GM23338 (cell line): ENCODE data around the gene TIMP4. TPM values are rescaled to one million over a fixed set of nuclear protein-coding genes. Genes with fewer than 3 reads are reported as not detected.

Source experiments
- ATAC-seq: fragments of 200-7000 bp; cut with Tn5 transposase; 3 replicates; pipeline ENCODE4 v1.9.1; 2020
- DNase-seq: peaks from one replicate; pipeline ENCODE4 v3.0.0-alpha.2; 2015; ENCODE audit warnings: low spot score
- H2AFZ ChIP-seq: fragments of 200-600 bp; sonication (generic); 2 replicates; pipeline ENCODE4 v1.8.0; 2016; ENCODE audit warnings: antibody characterized with exemption, mild to moderate bottlenecking, moderate library complexity
- H3F3A ChIP-seq: fragments of 200-600 bp; sonication (generic); replicated peaks from 2 replicates; pipeline ENCODE4 v1.8.0; 2017; ENCODE audit warnings: antibody characterized with exemption, mixed run types, low read depth
- H3K27ac ChIP-seq: fragments of 200-600 bp; sonication (generic); 2 replicates; pipeline ENCODE4 v1.6.1; 2016; ENCODE audit warnings: low read depth
- H3K27me3 ChIP-seq: fragments of 200-600 bp; sonication (generic); 2 replicates; pipeline ENCODE4 v1.8.0; 2016; ENCODE audit warnings: mild to moderate bottlenecking, mixed run types, moderate library complexity; ENCODE audit not compliant: insufficient read depth
- H3K36me3 ChIP-seq: fragments of 200-600 bp; sonication (generic); 2 replicates; pipeline ENCODE4 v1.8.0; 2016; ENCODE audit warnings: mild to moderate bottlenecking; ENCODE audit not compliant: insufficient read depth
- H3K4me1 ChIP-seq: fragments of 200-600 bp; sonication (generic); 2 replicates; pipeline ENCODE4 v1.8.0; 2016; ENCODE audit warnings: mild to moderate bottlenecking, moderate library complexity; ENCODE audit not compliant: insufficient read depth
- H3K4me2 ChIP-seq: fragments of 200-600 bp; sonication (generic); 2 replicates; pipeline ENCODE4 v1.7.1; 2017; ENCODE audit warnings: mixed run types
- H3K4me3 ChIP-seq: fragments of 200-600 bp; sonication (generic); 2 replicates; pipeline ENCODE4 v1.6.1; 2016; ENCODE audit warnings: mixed run types
- H3K79me2 ChIP-seq: fragments of 200-600 bp; sonication (generic); replicated peaks from 2 replicates; pipeline ENCODE4 v1.8.0; 2017; ENCODE audit warnings: mild to moderate bottlenecking; ENCODE audit not compliant: insufficient read depth
- H3K9me2 ChIP-seq: fragments of 200-600 bp; sonication (generic); 2 replicates; pipeline ENCODE4 v1.8.0; 2017; ENCODE audit not compliant: insufficient read depth
- H4K20me1 ChIP-seq: fragments of 200-600 bp; sonication (generic); replicated peaks from 2 replicates; pipeline ENCODE4 v1.8.0; 2017; ENCODE audit warnings: mild to moderate bottlenecking; ENCODE audit not compliant: insufficient read depth
- H3K27ac Mint-ChIP-seq: 2 replicates; pipeline ENCODE4 v1.8.0; 2020; ENCODE audit warnings: inconsistent platforms, mild to moderate bottlenecking, moderate library complexity, mixed read lengths
- H3K27me3 Mint-ChIP-seq: 3 replicates; pipeline ENCODE4 v1.8.0; 2022; ENCODE audit warnings: low read depth, mild to moderate bottlenecking, moderate library complexity, mixed read lengths, inconsistent platforms; ENCODE audit not compliant: insufficient read depth, poor library complexity
- H3K36me3 Mint-ChIP-seq: 3 replicates; pipeline ENCODE4 v1.8.0; 2021; ENCODE audit warnings: low read depth, mild to moderate bottlenecking, inconsistent platforms, moderate library complexity, mixed read lengths
- H3K4me1 Mint-ChIP-seq: 3 replicates; pipeline ENCODE4 v1.8.0; 2020; ENCODE audit warnings: mild to moderate bottlenecking, inconsistent platforms, mixed read lengths
- H3K4me3 Mint-ChIP-seq: 3 replicates; pipeline ENCODE4 v1.8.0; 2021; ENCODE audit warnings: moderate library complexity, mild to moderate bottlenecking, inconsistent platforms, mixed read lengths
- H3K9me3 Mint-ChIP-seq: 3 replicates; pipeline ENCODE4 v1.8.0; 2020; ENCODE audit warnings: moderate library complexity, mild to moderate bottlenecking, inconsistent platforms, mixed read lengths
- CREB1 ChIP-seq: fragments of 250-450 bp; sonication (Bioruptor Pico); IDR thresholded peaks from 2 replicates; pipeline ENCODE4 v1.5.0; 2020; ENCODE audit warnings: low read depth, mild to moderate bottlenecking, moderate library complexity
- CTCF ChIP-seq, 2 experiments: fragments of 200-600 bp in 1 of 2; sonication (generic) in 1 of 2; conservative IDR thresholded peaks; 2 replicates each; pipeline versions ENCODE4 v1.5.1 to v1.6.1; 2016 to 2017; ENCODE audit warnings: antibody characterized with exemption in 2 of 2, low read depth in 2 of 2, mild to moderate bottlenecking in 2 of 2, moderate library complexity in 1 of 2
- JUNB ChIP-seq: IDR thresholded peaks from one replicate; pipeline ENCODE4 v1.6.1; 2016; ENCODE audit warnings: antibody characterized with exemption; ENCODE audit not compliant: unreplicated experiment
- POLR2AphosphoS5 ChIP-seq: IDR thresholded peaks from 2 replicates; pipeline ENCODE4 v1.6.1; 2016; ENCODE audit warnings: antibody characterized with exemption, low read depth
- STAT1 ChIP-seq: IDR thresholded peaks from one replicate; pipeline ENCODE4 v1.6.1; 2016; ENCODE audit warnings: antibody characterized with exemption; ENCODE audit not compliant: unreplicated experiment
- ZNF331 ChIP-seq: fragments of 250-450 bp; sonication (Bioruptor Pico); IDR thresholded peaks from 2 replicates; pipeline ENCODE4 v1.5.0; 2020; ENCODE audit warnings: low read depth, mild to moderate bottlenecking, moderate library complexity
- ZNF462 ChIP-seq: fragments of 250-450 bp; sonication (Bioruptor Pico); IDR thresholded peaks from 2 replicates; pipeline ENCODE4 v1.5.0; 2020; ENCODE audit warnings: mild to moderate bottlenecking, moderate library complexity
- polyA plus RNA-seq: library from polyadenylated mRNA; unstranded; fragments of >200 nt; fragmentation: Nextera tagmentation; extraction: Ambion mirVana; gene quantifications from 2 replicates; pipeline ENCODE4 v1.2.1, GENCODE V29; 2016
- total RNA-seq: library from RNA; depleted of rRNA; stranded (reverse); fragments of >200 nt; shearing (Covaris generic); gene quantifications from 2 replicates; pipeline ENCODE4 v1.2.3, GENCODE V29; 2014

Gene TIMP4
- total and polyA plus RNA-seq, 2 experiments from 2014 or later: 6.7 to 11.1 TPM

GRCh38 chr3:12136371-12136770, 22.3 kb downstream of the TIMP4 start (continued):
- TF ChIP-seq ZNF462 (CRISPR knock-in tag): no peak
- no peak for TF ChIP-seq STAT1

- no peaks in the 10 kb centered on the region; the same call in none of the 2 replicates for H4K20me1 ChIP-seq
- H3K79me2 ChIP-seq: no peaks in the 10 kb centered on the region
- no peak overlapping the region for H2AFZ ChIP-seq
- no peaks in the 10 kb centered on the region for H3K36me3 ChIP-seq
- no peaks in the 10 kb centered on the region for H3K27me3 ChIP-seq
- Mint-ChIP-seq H3K4me3 (no peak overlapping the region), H3K27me3 (no peaks in the 10 kb centered on the region), H3K9me3 (no peaks in the 10 kb centered on the region), H3K27ac (no peak overlapping the region), H3K36me3 (no peaks in the 10 kb centered on the region), H3K4me1 (peaks cover 5% of the 10 kb centered on the region; the same call in 2 of the 3 replicates)
- 0 out of 2 replicates have a peak, but pooled peaks cover 4% of the 10 kb centered on the region for H3K4me1 ChIP-seq
- TF ChIP-seq ZNF331 (CRISPR knock-in tag): no peak
- TF ChIP-seq CTCF (conservative IDR thresholded peaks at IDR 0.05; ENCODE audit: low read depth in 2 of 2): peak; percentile 70 to 85
- no peak for TF ChIP-seq JUNB
- no peak for TF ChIP-seq CREB1 (CRISPR knock-in tag)
- no peak for TF ChIP-seq POLR2AphosphoS5
- H3K9me2 ChIP-seq: no peaks in the 10 kb centered on the region
- H3F3A ChIP-seq: no peaks in the 10 kb centered on the region
- no peak overlapping the region for H3K4me3 ChIP-seq
- ATAC-seq (peak; percentile 97), DNase-seq (peak; percentile 76)
- no peak overlapping the region for H3K27ac ChIP-seq
- no peak overlapping the region for H3K4me2 ChIP-seq
Observed at GRCh38 chr3:12135029-12135657, 23.6 kb downstream of the TIMP4 start.
